HG03108 (cell line): ENCODE results near the gene SDC1.

Source experiments
- ATAC-seq: cut with Tn5 transposase; IDR thresholded peaks from one replicate; pipeline ENCODE4 v1.9.1; 2021; ENCODE audit warnings: moderate library complexity; ENCODE audit not compliant: unreplicated experiment

Gene SDC1

DNA sequence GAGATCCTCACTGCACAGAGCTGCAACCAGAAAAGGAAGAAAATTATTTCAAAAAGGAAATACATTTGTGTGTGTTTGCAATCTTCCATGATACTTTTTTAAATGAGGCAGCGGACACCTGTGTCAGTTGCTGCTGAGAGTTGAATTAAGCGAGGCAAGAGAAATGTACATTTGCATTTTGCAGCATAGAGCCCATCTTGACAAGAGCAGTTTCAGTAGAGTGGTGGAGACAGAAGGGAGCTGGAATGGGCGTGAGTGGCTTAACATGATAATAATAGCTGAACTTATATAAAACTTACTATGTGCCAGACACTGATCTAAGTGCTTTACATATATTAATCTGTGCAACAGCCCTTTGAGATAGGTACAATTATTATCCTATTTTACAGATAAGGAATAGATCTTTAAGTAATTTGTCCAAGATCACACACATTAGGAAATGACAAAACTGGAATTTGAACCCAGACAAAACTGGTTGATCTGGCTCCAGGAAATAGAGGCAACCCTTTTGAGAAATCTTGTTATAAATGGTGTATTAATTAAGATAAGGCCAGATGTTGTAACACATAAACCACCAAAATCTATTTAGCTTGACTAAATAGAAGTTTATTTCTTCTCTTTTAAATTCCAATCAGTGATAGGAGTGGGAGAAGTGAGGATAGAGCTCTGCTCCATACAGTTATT is 68.7 kb downstream of the SDC1 start:
- no peak for ATAC-seq

DNA sequence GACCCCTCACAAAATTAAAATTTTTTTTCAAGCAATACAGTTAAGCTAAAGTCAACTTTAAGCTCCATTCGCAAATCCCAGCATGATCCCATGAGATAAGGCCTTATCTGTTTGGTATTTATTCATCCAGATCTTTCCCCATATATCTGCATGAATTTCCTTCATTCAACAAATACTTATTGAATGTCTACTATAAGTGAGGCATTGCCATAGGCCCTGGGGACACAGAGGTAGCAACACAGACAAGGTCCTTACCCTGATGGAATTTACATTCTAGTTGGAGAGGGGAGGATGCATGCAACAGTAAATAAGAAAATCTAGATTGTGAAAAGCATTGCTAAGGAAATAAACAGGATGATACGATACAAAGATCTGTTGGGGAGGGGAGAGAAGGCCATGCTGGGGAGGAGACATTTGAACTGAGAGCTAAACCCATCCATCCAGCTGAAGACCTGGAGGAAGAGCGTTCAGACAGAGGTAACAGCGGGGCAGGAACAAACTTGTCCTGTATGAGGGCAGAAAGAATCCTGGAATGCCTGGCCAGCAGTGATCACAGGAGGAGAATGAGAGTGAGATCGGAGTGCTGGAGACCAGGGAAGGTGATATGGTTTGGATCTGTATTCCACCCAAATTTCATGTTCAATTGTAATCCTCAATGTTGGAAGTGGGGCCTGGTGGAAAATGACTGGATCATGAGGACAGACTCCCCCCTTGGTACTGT is 71.6 kb downstream of the SDC1 start:
- ATAC-seq = no peak

DNA sequence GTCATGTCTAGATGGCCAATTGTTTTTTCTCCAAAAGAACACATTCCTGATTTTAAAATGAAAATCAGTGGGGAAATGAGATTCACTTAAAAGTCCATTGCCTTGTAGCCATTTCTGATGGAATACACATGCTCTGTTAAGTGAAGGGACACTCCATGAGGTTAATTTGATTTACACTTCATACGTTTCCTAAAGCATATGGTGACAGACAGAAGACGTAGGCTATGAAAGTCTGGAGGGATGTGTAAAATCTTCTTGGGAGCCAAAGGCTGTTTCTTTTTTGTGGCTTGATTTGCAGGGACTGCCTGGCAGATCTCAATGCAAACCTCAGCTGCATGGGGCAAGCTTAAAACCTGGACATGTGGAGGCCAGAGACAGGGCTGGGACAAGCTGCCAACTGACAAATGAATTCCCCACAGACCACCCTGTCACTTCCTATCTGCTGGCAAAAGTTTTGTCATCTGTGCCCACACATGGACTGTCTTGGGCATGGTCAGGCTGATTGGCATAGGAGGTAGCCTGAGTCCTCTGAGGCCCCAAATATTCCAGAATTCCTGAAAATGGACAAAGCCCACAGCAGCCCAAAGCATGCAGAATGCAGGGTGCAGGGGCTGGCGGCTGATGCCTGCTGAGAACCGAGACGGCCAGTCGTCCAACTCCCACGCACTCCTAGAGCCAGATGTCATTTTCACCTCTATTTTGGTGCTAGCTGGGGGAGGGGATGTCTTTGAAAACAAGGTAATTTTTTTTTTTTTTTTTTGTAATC is 73.9 kb downstream of the SDC1 start:
- ATAC-seq = peak; percentile 64
